ENCODE results near the gene MIEF2.

MIEF2 gene

DNA sequence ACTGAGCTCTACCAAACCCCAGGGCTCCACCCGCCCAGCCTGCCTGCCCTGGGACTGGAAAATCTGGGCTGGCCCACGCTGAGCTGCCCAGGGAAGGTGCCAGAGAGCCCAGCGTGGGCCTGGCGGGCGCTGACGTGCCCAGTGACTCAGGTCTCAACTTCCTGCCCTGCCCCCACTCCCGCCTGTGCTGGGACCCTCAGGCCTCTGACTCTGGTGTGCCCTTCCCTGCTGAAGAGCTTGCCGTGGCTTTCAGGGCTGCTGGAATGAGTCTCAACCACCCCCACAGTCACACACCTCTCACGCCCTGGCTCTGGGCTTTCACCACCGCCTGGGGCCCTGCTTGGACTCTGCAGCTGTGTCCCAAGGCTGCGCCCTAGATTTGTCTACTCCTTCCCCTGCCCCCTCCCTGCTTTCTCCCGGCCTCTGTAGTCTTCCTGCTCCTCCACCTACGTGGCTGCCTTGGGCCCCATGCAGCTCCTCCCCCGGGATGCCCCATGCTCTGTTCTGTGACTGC is 24.7 kb upstream of the MIEF2 start:
- no peak for DNase-seq (ENCODE audit: low spot score)

DNA sequence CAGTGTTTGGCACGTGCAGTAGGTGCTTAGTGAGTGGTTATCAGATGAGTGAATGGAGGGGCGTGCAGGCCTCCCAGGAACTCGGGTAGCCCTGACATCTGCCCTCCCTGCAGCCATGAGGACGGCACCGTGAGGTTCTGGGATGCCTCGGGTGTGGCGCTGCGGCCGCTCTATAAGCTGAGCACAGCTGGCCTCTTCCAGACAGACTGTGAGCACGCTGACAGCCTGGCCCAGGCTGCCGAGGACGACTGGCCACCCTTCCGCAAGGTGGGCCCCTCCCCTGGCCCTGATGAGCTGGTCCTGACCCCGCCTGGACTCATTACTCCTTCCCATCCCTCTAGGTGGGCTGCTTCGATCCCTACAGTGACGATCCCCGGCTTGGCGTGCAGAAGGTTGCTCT is 24.0 kb upstream of the MIEF2 start:
- no peak for DNase-seq (ENCODE audit: low spot score)

DNA sequence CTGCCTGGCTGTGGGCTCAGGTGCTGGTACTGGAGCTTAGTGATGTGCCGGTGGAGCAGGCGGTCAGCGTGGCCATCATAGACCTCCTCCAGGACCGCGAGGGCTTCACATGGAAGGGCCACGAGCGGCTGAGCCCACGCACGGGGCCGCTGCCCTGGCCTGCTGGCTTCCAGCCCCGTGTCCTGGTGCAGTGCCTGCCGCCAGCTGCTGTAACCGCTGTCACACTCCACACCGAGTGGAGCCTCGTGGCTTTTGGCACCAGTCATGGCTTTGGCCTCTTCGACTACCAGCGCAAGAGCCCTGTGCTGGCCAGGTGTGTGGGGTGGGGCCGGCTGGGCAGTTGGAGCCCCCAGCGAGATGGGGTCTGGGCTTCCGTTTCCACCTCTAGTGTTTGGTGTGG is 23.0 kb upstream of the MIEF2 start:
- no peak for DNase-seq (ENCODE audit: low spot score)

DNA sequence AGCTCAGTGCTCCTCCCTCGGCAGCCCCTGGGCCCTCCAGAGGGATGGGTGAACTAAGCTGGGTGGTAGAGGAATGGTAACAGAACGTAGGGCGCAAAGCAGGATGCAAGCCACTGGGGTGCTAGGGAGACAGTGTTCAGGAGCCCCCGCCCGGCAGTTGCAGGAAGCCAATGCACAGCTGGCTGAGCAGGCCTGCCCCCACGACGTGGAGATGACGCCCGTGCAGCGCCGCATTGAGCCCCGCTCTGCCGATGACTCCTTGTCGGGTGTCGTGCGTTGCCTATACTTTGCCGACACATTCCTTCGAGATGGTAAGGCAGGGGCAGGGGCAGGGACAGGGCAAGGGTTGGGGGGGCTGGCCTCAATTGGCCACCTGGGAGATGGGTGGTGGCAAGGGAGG is 22.2 kb upstream of the MIEF2 start:
- DNase-seq (ENCODE audit: low spot score), result no peak

DNA sequence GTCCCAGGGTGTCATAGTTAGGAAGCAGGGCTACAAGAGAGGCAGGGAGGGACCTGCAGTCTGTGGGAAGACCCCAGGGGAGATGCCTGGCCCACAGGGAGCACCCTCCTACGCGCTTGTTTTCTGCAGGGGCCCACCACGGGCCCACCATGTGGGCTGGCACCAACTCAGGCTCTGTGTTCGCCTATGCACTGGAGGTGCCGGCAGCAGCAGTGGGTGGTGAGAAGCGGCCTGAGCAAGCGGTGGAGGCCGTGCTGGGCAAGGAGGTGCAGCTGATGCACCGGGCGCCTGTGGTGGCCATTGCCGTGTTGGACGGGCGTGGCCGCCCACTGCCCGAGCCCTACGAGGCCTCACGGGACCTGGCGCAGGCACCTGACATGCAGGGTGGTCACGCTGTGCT is 20.0 kb upstream of the MIEF2 start:
- no peak for DNase-seq (ENCODE audit: low spot score)

DNA sequence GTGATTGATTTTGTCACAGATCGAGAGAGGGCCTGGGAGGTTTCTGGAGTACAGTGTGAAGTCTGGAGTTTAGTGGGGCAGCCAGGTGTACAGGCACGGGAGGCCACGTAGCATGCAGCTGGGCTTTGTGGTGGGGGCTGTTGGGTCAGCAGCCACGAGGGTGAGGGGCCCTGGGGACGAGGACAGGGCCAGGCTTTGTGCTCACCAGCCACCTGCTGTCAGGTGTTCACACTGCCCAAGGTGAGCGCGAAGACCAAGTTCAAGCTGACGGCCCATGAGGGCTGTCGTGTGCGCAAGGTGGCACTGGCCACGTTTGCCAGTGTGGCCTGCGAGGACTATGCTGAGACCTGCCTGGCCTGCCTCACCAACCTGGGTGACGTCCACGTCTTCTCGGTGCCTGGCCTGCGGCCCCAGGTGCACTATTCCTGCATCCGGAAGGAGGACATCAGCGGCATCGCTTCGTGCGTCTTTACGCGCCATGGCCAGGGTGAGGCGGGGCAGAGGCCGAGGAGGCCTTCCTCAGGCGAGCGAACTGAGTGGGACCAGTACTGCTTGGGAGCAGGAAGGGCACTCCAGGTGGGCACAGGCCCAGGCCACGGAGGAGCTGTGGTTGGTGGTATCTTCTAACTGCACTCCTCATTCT is 19.1 kb upstream of the MIEF2 start:
- no peak for DNase-seq (ENCODE audit: low spot score)

DNA sequence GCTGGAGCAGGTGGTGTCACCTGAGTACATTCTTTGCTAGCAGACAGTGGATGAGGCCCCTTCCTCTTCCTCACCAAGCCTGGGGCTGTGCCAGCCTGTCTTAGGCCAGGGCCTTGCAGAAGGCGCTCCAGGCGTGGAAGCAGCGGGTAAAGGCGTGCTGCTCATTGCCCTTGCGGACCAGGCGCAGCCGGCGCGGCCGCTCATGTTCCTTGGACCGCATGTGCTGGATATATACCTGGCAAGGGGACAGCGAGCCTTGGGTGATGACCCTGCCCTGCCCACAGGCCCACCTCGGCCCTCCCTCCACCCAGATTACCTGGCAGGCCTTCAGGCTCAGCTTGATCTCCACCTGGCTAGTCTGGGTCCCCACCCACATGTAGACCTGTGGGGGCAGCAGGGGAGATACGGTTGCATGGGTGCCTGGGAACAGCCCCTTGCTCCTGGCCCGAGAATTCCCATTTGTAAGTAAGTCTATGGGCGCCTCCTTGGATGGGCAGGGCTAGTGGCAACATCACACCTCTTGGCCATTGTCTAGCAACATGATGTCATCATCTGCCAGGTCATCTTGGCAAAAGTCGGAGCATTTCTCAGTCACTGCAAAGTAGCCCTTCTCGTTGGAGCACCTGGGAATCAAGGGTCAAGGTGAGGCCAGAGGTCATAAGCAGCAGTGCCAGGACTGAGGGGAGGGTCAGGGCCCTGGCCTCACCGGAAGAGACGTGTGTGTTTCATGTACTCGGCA is 15.3 kb upstream of the MIEF2 start:
- no peak for DNase-seq (ENCODE audit: low spot score)

DNA sequence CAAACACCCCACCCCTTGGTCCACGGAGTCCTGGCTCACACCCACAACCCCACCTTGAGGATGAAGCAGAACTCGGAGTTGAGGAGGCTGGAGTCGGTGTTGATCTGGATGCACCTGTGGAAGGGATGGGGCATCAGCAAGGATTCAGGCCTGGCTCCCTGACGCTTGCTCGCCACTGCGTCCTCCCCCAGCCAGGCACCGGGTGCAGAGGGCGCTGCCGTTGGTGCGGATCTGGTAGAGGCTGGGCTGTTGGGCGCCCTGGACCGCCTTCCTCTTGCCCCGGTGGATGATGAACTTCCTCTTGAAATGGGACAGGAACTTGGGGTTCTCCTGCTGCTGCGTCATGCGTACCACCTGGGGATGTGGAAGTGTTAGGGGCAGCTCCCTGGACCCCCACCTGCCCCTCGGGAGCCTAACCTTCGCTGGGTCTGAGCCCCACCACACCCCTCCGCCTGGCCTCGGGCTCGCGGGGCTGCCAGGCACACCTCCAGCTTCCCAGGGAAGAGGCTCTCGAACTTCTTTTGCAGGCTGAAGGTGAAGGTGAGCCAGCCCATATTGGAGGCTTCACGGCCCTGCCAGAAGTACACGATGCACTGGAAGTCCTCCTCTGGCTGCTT is 14.2 kb upstream of the MIEF2 start:
- no peak for DNase-seq (ENCODE audit: low spot score)

DNA sequence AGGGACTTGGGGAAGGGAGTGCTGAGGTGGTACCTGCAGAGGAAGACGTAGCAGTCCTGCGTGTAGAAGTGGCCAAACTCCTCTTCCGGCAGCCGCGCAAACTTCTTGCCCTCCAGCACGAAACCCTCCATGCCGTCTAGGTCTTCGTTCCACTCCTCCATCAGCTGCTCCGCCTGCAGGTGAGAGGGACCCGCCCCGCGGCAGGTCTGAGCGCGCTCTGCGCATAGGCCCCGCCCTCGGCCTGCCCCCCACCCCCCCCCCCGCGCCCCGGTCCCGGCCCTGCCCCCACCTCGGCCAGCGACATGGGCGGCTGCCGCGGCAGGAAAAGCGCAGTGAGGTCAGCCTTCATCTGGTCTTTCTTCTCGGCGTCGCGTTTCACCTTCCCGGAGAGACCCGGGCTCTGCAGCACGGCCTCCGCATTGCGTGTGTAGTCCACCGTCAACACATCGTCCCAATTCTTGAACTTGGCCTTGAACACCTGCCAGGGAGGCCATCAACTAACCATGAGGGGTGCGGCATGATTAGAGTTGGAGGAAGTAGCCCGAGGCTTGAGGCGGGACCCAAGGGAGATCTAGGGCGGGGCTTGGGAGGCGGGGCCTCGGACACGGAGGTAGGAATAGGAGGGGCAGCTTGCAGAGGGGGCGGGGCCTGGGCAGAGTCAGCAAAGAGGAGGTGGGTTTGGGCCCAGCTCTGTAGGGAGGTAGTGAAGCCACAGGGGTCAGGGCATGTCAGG is 13.4 kb upstream of the MIEF2 start:
- DNase-seq (ENCODE audit: low spot score), result no peak

DNA sequence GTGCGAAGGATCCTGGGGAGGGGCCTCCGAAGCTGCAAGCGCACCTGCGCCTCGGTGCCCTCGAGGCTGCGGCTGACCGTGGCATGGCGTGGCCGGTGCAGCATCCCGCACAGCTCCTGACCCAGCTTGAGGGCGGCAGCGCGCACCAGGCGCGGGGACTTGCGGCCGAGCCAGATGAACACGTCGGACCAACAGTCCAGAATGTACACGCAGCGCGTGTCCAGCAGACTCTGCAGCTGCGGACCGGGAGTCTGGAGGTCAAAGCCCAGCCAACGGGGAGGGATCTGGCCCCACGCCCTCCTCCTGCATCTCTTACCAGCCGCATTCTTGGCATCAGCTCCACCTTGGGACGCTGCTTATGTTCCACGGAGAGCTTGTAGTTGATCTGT is 12.9 kb upstream of the MIEF2 start:
- peak; percentile 52 for DNase-seq (ENCODE audit: low spot score)

DNA sequence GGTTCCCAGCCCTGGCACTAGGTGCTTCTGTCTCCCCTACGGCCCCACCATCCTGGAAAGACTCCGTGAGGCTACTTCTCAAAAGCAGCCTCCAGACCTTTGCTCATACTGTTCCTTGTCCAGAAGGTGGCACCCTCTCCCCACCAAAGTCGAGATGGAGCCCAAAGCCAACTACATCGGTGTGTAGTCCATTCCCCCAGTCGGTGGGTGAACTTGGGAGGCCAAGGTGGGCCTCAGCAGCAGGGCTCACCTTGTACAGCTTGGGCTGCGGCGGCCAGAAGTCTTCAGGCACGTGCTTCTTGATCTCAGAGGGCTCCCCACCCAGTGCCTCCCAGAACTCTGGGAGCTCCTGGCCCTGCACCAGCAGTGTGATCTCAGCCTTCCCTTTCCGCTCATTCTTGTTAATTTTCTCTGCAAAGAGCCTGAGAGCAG is 12.1 kb upstream of the MIEF2 start:
- peak; percentile 90 for DNase-seq (ENCODE audit: low spot score)

DNA sequence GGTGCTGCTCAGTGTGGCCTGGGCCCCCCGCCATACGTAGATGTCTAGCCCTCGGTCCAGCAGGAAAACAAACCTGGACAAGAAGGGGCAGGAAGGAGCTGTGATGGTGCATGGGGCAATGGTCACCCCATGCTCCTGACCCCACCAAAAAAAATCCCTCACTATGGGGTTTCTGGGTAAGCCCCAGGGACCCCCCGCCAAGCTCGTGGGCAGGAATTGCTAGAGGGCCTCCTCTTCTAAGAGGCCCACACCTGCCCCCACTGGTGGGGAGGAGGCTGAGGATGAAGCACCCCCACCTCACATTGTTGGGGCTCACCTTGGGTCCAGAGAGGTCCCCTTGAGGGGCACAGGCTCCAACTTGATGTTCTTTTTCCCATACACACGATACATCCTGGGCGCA is 11.7 kb upstream of the MIEF2 start:
- no peak for DNase-seq (ENCODE audit: low spot score)

DNA sequence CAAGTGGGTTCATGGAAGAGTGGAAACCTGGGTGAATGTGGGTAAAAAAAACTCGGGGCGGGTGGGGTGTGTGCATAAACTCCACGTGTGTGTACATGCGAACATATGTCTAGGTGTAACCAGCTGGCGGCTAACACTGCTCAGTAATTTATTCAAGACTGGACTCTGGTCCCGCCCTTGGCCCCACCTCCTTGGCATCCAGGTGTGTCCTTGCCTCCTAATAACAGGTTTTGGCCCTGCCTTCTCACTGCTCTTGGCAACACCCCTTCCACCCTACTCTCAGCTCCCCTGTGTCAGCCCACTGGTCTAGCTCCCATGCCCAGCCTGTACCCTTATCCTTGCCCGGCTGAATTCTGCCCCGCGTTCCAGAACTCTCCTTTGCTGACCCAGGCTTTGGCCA is 10.2 kb upstream of the MIEF2 start:
- DNase-seq (ENCODE audit: low spot score), result no peak

DNA sequence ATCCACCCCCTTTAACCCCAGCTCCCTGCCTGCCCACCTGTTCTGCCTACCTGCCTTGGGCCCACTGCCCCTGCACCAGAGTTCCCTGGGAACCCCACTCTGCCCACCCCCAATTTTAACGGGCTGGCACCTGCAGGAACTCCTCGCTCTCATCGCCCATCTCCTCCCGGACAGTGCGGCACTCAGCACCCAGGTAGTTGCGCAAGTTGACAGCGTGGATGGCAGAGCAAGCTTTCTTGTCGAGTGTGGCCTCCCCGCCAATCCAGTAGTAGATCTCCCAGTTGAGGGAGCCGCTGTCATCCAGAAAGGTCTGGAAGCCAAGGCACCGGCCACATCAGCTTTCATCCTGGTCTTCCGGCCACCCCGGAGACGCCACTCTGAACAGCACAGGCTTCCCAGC is 9.8 kb upstream of the MIEF2 start:
- no peak for DNase-seq (ENCODE audit: low spot score)

DNA sequence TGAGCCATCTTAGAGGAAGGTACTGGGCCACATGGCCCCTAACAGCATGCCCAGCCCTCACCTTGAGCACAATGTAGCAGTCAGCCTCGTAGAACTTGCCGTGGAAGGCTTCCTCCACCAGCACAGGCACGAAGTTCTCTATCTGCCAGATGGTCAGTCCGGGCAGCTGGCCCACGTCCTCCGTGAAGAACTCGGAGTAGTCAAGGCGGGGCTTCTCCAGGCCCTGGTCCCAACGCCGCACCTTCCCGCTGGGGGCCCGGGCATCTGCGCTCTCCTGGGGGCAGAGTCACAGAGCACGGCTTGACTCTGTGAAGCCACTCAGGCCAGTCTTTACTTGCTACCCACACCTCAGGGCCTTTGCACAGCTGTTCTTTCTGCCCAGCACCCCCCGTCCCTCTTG is 9.3 kb upstream of the MIEF2 start:
- DNase-seq (ENCODE audit: low spot score), result no peak

DNA sequence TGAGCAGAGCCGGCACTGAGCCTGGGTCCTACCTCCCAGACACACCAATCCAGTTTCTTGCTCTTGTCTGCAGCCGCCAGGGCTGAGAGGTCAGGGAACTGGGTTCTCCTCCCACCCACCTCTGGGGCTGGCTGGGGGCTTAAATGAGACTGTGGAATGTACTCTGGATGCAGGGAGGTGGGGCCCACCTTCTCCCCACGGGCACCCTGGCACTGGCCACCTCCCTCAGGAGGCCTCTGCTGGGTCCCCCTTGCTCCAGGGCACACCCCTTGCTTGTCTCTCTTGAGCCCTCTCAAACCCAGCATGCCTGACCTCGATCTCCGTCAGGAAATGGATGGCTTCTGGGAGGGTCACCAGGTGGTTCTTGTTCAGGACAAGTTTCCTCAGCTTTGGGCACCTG is 8.3 kb upstream of the MIEF2 start:
- DNase-seq (ENCODE audit: low spot score), result no peak

DNA sequence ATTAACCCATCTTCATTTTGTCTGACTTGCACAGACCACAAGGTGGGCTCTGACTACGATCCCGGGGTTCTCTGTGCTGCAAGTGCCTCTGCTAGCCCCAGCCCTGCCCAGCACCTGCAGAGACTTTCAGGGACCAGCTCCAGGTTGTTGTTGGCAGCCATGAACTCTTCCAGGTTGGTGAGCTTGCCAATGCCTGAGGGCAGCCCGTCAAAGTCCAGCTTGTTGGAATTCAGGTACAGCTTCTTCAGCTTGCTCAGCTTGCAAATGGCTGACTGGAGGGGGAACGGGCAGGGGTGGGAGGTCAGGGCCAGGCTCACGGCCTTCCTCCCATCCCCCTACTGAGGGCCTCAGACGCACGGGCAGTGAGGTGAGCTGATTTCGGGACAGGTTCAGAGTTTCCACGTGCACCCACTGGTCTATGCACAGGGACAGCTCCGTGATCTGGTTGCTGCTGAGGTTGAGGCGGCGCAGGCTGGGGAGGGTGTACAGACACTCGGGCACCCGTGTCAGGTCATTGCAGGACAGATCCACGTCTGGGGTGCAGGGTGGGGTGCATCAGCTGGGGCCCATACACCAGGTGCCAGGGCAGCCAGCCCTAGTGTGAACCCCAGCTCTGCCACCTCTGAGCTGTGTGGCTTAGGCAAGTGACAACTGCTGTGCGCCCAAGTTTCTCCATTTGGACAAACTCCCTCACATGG is 7.1 kb upstream of the MIEF2 start:
- DNase-seq (ENCODE audit: low spot score), result no peak

DNA sequence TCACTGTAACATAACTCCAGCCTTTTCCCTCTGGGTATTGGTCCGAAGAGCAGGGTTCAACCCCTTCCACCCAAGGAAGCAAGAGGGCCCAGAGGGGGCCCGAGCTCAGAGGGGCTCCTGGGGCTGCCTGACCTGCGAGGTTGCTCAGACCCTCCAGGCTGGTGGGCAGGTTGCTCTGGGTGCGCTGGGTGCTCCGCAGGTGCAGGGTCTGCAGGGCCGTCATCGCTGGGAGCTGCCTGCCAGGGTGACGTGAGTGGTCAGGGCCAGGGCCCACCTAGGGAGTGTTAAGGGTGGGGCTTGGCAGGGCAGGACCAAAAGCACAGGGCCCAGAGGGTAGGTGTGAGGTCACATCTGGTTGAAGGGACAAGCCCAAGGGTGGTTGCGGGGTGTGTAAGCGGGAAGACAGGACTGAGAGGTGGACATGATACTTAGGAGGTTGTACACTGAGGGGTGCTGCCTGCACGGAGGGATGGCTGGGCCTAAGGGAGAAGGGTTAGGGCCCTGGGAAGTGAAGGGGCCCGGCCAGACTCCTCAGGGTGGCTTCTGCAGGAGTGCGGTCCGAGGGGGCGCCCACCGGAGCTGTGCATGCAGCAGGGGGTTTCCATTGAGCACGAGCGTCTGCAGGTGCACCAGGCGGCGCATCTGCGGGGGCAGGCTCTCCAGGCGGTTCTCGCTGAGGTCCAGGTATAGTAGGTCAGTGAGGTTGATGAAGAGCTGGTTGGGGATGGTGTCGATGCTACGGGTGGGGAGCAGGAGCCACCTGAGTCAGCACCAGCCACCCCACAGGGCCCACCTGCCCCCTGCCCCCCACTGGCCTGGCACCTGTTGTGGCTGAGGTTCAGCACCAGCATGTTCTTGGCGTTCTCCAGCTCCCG is 6.3 kb upstream of the MIEF2 start:
- no peak for DNase-seq (ENCODE audit: low spot score)

DNA sequence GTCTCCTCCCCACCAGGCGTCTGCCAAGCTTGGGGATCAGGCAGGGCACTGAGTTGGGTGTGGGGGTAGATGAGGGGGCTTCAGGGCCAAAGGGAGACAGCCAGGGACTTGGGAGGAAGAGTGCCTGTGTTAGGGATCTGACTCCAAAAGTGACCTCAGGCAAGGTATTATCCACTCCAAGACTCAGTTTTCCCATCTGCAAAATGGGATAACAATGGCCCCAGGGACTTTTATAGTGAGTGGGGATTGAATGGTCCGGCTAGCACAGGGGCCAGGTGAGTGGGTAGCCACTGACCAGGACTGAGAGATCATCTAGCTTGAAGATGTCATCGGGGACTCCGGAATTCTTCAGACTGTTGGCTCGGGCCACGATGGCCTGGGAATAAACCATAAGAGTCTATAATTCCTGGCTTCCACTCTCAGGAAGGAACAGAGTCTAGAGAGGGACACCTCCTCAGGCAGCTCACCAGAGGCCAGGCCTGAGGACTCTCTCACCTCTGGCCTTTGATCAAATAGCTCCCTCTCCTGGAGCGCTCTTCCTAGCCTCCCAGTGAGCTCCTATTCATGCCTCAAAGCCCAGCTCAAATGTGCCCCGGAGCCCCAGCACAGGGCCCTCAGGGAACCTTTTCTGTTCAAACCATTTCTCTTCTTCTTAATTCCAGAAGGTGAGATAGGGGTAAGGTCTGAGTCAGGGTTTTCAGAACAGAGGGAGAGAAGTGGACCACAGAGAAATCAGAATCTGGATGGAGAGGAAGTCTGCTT is 5.4 kb upstream of the MIEF2 start:
- DNase-seq (ENCODE audit: low spot score), result no peak

DNA sequence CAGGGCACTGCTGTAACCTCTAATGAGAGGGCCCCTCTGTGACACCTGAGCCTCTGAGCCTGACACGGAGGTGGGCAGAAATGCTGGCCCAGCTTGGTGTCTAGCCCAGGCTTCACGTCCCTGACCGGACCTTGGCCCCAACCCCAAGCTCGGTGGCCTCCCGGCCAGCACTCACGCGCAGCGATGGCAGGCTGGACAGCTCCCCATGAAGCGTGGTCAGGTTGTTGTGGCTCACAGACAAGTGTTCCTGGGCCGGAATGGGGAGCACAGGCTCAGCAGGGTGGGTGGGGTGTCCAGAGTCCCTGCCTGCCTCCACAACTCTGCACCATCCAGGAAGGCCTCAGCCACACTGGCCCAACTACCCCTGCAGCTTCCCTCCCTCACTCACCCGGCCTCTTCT is 4.1 kb upstream of the MIEF2 start:
- DNase-seq (ENCODE audit: low spot score), result no peak
